GM18508 (cell line): ENCODE results near the gene ZC3H4.

Experiments used
- ATAC-seq: cut with Tn5 transposase; IDR thresholded peaks from one replicate; pipeline ENCODE4 v1.9.1; 2021; ENCODE audit warnings: moderate number of reproducible peaks; ENCODE audit not compliant: insufficient read depth, unreplicated experiment

ZC3H4 gene

DNA sequence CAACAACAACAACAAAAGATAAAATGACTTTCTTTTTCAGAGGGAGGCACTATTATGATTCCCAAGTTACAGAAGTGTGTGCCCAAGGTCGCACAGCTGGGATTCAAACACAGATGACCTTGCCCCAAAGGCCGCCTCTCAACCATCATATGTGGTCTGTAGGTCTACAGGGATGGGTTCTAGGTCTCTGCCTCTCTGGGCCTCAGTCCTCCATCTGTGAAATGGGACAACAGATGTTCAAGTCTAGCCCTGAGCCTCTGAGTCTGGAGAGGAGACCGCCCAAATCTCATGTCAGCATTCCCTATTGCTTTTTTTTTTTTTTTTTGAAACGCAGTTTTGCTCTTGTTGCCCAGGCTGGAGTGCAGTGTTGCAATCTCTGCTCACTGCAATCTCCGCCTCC, 89.1 kb downstream of the ZC3H4 start:
- no peak for ATAC-seq

GRCh38 chr19:47023448-47023794, 90.2 kb downstream of the ZC3H4 start:
- no peak for ATAC-seq

- no peak for ATAC-seq
Measured at GRCh38 chr19:47022541-47023447, 90.8 kb downstream of the ZC3H4 start.

DNA sequence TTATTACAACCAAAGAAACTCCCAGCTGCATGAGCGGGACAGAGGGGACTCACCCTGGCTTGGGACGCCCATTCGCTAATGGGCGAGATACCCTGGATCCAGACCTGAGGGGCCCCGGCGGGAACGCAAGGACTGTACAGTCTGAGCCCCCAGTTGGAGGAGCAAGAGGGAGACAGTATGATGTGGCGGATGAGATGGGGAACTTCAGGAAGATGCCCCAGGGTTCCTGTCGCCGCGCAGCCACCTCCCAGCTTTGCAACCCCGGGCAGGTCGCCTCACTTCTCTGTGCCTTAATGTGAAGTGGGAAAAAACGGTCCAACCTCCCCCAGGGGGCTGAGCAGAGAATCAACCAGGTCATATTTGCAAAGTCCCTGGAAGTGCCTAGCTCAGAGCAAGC, 91.4 kb downstream of the ZC3H4 start:
- ATAC-seq, result no peak

GRCh38 chr19:47021536-47022139, 91.9 kb downstream of the ZC3H4 start:
- ATAC-seq, result no peak

DNA sequence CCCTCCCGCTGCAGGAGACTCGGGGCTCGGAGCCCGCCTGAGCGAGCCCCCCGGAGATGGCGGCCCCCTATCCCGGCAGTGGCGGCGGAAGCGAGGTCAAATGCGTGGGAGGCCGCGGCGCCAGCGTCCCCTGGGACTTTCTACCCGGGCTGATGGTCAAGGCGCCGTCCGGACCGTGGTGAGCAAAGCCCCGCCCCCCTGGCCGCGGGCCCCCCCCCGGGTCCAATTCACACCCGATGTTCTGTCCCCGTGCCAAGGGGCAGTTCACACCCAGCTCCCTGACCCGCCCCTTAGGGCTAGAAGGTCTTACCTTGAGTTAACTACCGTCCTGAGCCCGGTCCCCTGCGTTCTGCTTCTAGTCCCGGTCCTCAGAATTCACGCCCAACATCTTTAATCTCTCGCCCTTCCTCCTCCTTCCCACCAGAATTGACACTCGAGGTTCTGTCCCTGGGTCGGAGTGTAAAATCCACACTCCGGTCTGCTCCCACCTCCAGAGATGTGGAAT, 92.5 kb downstream of the ZC3H4 start:
- no peak for ATAC-seq

- no peak for ATAC-seq
Measured at GRCh38 chr19:47020132-47020805, 93.3 kb downstream of the ZC3H4 start.

GRCh38 chr19:47019431-47020041, 94.0 kb downstream of the ZC3H4 start, which contains the start of gene NPAS1:
TSS of gene NPAS1 (plus strand) at chr19:47019837. CDS start at chr19:47021048, 1,211 bp downstream.
- ATAC-seq, result no peak

DNA sequence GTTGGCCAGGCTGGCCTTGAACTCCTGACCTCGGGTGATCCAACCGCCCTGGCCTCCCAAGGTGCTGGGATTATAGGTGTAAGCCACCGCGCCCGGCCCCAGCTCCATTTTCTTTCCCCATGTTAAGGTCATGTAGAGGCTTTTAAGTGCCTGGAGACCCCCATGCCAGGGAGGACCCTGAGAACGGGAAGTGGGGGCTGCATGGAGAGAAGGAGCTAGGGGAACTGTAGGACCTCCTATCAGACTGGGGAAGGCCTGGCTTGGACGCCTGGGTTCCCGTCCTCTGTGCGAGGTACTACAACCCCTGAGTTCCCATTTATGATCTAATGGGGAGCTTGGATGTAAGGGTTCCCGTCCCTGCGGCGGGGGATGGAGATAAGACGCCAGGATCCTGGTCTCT, 94.7 kb downstream of the ZC3H4 start:
- ATAC-seq, result no peak
